Activated T-cell treated with anti-CD3 and anti-CD28 coated beads, Interleukin-2, amount 50 U/mL, for 24 hours (primary cell): ENCODE measurements around the gene TGIF1.
A peak's percentile ranks its signal among the peaks of the same experiment; 100 is the strongest.

ENCODE experiments used
- DNase-seq: peaks from one replicate; pipeline ENCODE4 v3.0.0-alpha.2; 2020
- H3K27ac Mint-ChIP-seq: 2 replicates; pipeline ENCODE4 v1.8.0; 2020; ENCODE audit warnings: mild to moderate bottlenecking, mixed read lengths
- H3K27me3 Mint-ChIP-seq: 2 replicates; pipeline ENCODE4 v1.8.0; 2020; ENCODE audit warnings: mixed read lengths
- H3K36me3 Mint-ChIP-seq: 2 replicates; pipeline ENCODE4 v1.8.0; 2020; ENCODE audit warnings: low read depth, mixed read lengths
- H3K4me1 Mint-ChIP-seq: 2 replicates; pipeline ENCODE4 v1.8.0; 2020; ENCODE audit warnings: low read depth, mixed read lengths
- H3K4me3 Mint-ChIP-seq: 2 replicates; pipeline ENCODE4 v1.8.0; 2020; ENCODE audit warnings: mild to moderate bottlenecking, moderate library complexity, mixed read lengths
- H3K9me3 Mint-ChIP-seq: 2 replicates; pipeline ENCODE4 v1.8.0; 2020; ENCODE audit warnings: mixed read lengths

The TGIF1 gene

GRCh38 chr18:3447895-3448837, 1.8 kb upstream of the TGIF1 start:
- H3K27me3 Mint-ChIP-seq: no peaks in the 10 kb centered on the region
- H3K36me3 Mint-ChIP-seq: peaks cover 30% of the 10 kb centered on the region
- H3K9me3 Mint-ChIP-seq: no peaks in the 10 kb centered on the region
- peak overlapping the region; percentile 93 for H3K4me3 Mint-ChIP-seq
- H3K27ac Mint-ChIP-seq: peak overlapping the region; percentile 99
- peaks cover 43% of the 10 kb centered on the region for H3K4me1 Mint-ChIP-seq
- peak; percentile 86 for DNase-seq

DNA sequence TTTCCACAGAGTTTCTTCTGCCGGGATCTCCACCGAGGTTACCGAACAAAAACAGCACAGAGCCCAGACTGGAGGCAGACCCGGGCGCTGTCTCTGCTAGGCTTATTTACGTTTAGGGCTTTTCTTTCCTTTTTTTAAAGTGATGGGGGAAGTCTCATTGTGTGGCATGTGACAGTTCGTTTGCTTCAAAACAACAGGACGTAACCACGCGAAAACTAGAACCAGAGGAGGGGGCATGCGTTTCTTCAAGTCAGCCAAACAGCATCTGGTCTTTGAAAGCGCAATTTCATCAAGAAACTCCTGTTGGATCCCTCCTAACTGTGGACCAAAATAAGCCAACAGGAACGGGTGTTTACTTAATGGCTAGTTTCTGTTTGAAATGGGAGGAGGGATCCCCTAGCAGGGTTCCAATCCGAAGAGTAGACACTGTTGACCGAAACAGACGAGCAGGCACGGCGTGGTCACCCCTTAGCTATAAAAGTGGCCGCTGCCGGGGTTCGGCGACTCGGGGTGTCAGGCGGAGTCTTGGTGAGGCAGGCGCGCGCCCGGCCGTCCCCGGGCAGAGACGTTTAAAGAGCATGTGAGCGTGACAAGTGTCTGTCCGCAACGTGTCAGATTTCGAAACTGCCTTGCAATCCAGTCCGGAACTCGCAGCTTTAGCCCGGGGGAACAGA, 997 bp upstream of the TGIF1 start:
- Mint-ChIP-seq H3K36me3 (peaks cover 33% of the 10 kb centered on the region), H3K27me3 (no peaks in the 10 kb centered on the region), H3K4me3 (peak overlapping the region; percentile 93), H3K27ac (peak overlapping the region; percentile 99), H3K4me1 (peaks cover 51% of the 10 kb centered on the region), H3K9me3 (no peaks in the 10 kb centered on the region)
- DNase-seq: peak; percentile 69

DNA sequence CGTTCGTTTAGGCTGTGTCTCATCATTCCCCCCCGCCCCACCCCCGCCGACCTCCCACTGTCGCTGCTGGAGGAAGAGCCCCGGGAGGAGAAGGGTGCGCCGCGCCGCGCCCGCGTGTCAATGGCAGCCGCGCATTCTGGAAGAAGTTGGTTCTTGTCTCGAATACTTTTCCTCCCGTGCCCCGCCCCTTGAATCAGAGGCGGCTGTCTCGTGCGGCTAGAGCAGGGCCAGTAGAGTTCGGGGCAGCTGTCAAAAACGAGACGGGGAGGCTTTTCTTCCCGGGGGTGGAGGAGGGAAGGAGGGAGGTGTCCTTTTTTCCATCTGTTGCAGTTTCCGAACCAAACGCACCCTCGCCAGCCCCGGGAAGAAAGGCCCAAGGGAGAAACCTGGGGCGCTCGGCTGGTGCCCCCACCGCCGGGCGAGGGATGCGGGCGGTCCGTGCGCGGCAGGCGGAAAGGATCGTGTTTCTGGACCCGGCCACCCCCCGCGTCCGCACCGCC, 410 bp upstream of the TGIF1 start:
- H3K36me3 Mint-ChIP-seq: peaks cover 33% of the 10 kb centered on the region
- peak overlapping the region; percentile 93 for H3K4me3 Mint-ChIP-seq
- no peaks in the 10 kb centered on the region for H3K27me3 Mint-ChIP-seq
- H3K9me3 Mint-ChIP-seq: no peaks in the 10 kb centered on the region
- peak; percentile 84 for DNase-seq
- H3K4me1 Mint-ChIP-seq: peaks cover 56% of the 10 kb centered on the region
- H3K27ac Mint-ChIP-seq: peak overlapping the region; percentile 99

GRCh38 chr18:3450799-3451182, 819 bp downstream of the TGIF1 start:
- no peaks in the 10 kb centered on the region for H3K27me3 Mint-ChIP-seq
- H3K36me3 Mint-ChIP-seq: peaks cover 36% of the 10 kb centered on the region
- H3K4me3 Mint-ChIP-seq: peak overlapping the region; percentile 93
- DNase-seq: no peak
- H3K4me1 Mint-ChIP-seq: peaks cover 67% of the 10 kb centered on the region
- H3K9me3 Mint-ChIP-seq: no peaks in the 10 kb centered on the region
- H3K27ac Mint-ChIP-seq: peak overlapping the region; percentile 99

DNA sequence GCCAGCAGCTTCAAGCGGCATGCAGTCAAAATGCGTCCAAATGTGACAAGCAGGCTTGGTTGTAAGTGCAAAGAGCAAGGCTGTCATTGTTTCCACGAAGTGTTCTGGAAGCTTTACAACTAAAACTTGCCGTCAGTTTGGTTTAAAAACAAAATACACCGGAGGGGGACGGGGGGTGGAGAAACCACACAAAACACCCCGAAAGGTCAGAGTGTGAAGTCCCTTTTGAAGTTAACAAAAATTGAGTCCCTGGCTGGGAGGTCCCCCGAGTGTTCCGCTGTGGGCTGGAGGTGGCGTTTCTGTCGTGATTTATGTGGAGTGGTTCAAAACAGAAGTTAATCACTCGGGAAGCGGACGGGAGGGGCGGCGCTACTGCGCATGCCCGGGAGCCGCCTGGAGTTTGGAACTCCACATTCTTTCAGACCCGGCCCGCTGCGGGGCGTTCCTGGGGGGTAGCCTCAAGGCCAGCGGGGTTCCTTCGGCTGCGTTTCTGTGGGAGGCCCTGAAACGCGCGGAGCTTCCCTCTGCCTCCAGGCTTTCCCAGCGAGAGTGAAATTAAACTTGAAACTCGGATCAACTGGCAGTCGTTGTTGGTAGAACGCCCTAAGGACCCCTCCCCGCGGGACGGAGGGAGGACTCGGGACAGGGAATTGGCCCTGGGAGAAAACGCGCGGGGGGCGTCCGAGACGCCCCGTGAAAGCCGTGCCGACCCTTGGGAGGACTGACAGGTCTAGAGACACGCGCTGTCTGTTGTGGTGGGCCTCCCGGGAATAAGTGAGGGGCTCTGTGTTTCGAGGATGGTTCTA, 1.4 kb downstream of the TGIF1 start:
- peak overlapping the region; percentile 99 for H3K27ac Mint-ChIP-seq
- peak; percentile 91 for DNase-seq
- H3K9me3 Mint-ChIP-seq: no peaks in the 10 kb centered on the region
- no peaks in the 10 kb centered on the region for H3K27me3 Mint-ChIP-seq
- H3K4me1 Mint-ChIP-seq: peaks cover 70% of the 10 kb centered on the region
- peaks cover 42% of the 10 kb centered on the region for H3K36me3 Mint-ChIP-seq
- peak overlapping the region; percentile 93 for H3K4me3 Mint-ChIP-seq

- H3K27me3 Mint-ChIP-seq: no peaks in the 10 kb centered on the region
- H3K4me3 Mint-ChIP-seq: peak overlapping the region; percentile 93
- peak; percentile 63 for DNase-seq
- peaks cover 50% of the 10 kb centered on the region for H3K36me3 Mint-ChIP-seq
- H3K9me3 Mint-ChIP-seq: no peaks in the 10 kb centered on the region
- peak overlapping the region; percentile 99 for H3K27ac Mint-ChIP-seq
- peaks cover 69% of the 10 kb centered on the region for H3K4me1 Mint-ChIP-seq
These were observed 2.2 kb downstream of the TGIF1 start for GRCh38 chr18:3451989-3452749.

DNA sequence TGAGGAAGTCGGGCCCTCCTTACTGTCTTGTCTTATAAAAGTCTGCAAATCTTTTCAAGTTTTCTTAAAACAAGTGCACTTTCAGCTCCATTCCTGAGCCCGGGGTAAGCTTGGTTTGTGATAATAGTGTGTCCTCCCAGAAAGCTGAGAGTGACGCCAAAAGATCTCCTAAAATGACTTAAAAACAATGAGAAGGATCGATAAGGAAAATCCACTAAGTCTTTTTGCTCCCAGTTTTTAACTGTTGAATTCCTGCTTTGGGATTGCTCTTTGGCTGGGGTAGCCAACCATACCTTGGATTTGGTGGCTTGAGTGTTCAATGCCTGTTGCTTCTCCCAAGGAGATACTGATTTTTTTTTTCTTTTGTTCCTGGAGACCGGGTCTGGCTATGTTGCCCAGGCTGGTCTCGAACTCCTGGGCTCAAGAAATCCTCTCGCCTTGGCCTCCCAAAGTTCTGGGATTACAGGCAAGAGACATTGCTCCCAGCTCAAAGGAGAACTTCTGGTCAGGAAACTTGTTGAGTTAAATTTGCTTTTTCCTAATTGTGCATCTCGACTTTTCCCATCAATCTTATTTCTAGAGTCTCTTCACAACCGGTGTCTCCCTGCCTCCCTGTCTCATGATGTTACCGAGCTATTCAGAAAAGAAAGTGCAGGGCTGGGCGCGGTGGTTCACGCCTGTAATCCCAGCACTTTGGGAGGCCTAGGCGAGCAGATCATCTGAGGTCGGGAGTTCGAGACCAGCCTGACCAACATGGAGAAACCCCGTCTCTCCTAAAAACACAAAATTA, 3.0 kb downstream of the TGIF1 start:
- no peaks in the 10 kb centered on the region for H3K27me3 Mint-ChIP-seq
- H3K4me1 Mint-ChIP-seq: peaks cover 68% of the 10 kb centered on the region
- peaks cover 57% of the 10 kb centered on the region for H3K36me3 Mint-ChIP-seq
- H3K27ac Mint-ChIP-seq: peak overlapping the region; percentile 99
- DNase-seq: no peak
- H3K4me3 Mint-ChIP-seq: peak overlapping the region; percentile 93
- no peaks in the 10 kb centered on the region for H3K9me3 Mint-ChIP-seq

DNA sequence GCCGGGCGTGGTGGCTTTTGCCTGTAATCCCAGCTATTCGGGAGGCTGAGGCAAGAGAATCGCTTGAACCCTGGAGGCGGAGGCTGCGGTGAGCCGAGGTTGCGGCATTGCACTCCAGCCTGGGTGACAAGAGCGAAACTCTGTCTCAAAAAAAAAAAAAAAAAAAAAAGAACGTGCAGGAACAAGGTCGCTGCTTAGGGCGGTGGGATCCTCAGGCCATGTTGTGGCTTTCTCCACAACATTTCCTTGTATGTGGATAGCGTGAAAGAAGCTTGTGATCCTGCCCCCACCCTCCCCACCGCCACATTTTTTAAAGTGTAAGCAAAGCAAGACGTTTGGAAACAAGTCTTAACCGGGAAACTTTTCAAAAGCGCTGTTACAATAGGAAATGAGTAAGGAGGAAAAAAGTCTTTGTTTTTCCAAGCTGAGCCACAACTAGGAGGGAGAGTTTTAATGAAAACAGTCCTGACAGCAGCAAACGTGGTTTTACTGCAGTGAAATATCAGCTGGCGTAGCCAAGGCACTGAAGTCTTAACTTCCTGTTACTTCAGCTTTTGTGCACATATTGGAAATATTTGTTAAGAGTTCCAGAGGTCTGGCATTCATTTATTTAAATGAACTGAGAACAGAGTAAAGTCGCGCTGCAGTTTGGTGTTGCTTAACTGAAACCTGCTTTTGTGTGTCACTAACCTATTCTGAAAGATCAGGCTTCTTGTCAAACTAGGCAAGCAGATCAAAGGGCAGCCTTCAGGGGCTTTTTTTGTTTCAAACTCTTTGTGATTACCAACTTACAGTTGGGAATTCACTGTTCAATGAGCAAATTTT, 3.8 kb downstream of the TGIF1 start:
- DNase-seq: peak; percentile 42
- peaks cover 72% of the 10 kb centered on the region for H3K4me1 Mint-ChIP-seq
- H3K9me3 Mint-ChIP-seq: no peaks in the 10 kb centered on the region
- peaks cover 63% of the 10 kb centered on the region for H3K36me3 Mint-ChIP-seq
- H3K27ac Mint-ChIP-seq: peak overlapping the region; percentile 99
- peak overlapping the region; percentile 93 for H3K4me3 Mint-ChIP-seq
- no peaks in the 10 kb centered on the region for H3K27me3 Mint-ChIP-seq

DNA sequence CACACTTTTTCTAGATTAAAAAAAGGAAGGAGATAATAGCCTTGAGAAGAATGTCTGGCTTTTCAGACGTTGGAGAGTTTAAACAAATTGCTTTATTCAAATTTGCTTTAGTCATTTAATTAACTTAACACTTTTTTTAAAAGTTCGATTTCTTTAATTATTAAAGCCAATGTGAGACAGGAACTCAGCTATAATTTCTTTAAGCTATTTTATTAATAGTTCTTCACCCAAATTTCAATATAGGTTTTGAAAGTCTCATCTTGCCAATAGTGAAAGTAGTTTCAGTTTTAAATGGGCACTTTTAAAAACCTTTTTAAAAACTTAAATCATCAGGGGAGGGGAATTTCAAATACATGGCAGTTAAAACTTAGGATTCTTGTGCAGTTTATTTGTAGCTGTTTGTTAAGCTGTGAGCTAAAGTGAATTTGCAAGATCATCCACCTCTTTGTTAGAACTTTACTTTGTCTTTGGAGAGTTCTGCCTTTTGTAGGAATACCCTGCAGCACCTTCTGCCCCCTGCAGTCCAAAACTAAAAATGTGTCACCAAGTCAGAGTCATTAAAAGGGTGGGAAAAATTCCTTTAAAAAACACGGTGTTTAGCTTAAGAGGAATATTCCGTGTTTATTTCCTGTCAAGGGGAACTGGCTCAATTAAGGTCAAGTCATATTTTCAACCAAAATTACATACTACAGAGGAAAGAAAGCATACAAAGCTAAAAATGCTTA, 4.6 kb downstream of the TGIF1 start:
- H3K36me3 Mint-ChIP-seq: peaks cover 69% of the 10 kb centered on the region
- no peaks in the 10 kb centered on the region for H3K27me3 Mint-ChIP-seq
- DNase-seq: no peak
- peaks cover 75% of the 10 kb centered on the region for H3K4me1 Mint-ChIP-seq
- peak overlapping the region; percentile 93 for H3K4me3 Mint-ChIP-seq
- peak overlapping the region; percentile 99 for H3K27ac Mint-ChIP-seq
- H3K9me3 Mint-ChIP-seq: no peaks in the 10 kb centered on the region

DNA sequence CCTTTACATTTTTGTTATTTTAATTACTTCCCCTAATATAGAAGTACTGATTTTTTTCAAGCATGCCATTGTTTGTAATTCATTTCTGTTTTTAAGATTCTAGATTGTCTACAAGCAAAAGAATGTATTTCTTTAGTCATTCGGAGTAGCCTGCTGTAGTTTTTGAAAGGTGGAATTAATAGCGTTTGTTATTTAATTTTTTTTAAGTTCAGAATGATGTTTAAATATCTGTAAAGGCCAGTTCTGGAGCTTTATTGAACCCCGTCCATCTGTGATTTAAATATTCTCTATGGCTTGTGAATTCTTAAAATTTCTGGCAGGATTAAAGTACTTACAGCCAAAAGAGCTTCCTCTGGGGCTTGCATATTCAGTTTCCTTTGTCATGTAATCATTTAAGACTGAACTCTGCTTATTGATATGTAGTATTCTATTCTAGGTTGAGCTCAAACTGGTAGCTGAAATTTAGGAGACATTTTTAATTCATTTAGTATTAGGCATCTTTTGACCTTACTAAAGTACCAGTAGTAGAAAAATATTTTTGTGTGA, 5.2 kb downstream of the TGIF1 start:
- H3K9me3 Mint-ChIP-seq: no peaks in the 10 kb centered on the region
- peak overlapping the region; percentile 93 for H3K4me3 Mint-ChIP-seq
- peak overlapping the region; percentile 99 for H3K27ac Mint-ChIP-seq
- H3K4me1 Mint-ChIP-seq: peaks cover 79% of the 10 kb centered on the region
- DNase-seq: no peak
- H3K36me3 Mint-ChIP-seq: peaks cover 71% of the 10 kb centered on the region
- no peaks in the 10 kb centered on the region for H3K27me3 Mint-ChIP-seq

- Mint-ChIP-seq H3K9me3 (peaks cover 6% of the 10 kb centered on the region), H3K27ac (no peak overlapping the region), H3K4me1 (peaks cover 80% of the 10 kb centered on the region), H3K27me3 (no peaks in the 10 kb centered on the region), H3K4me3 (no peak overlapping the region), H3K36me3 (peaks cover 73% of the 10 kb centered on the region)
- no peak for DNase-seq
These were observed 6.1 kb downstream of the TGIF1 start for GRCh38 chr18:3455907-3456685.
